ENCODE measurements around the gene RUNX3.

The RUNX3 gene

GRCh38 chr1:24963099-24963872 is 33.2 kb upstream of the RUNX3 start:
- DNase-seq, result no peak

GRCh38 chr1:24961961-24962861 is 32.1 kb upstream of the RUNX3 start:
- DNase-seq, result no peak

- DNase-seq, result no peak
These were observed 31.3 kb upstream of the RUNX3 start for GRCh38 chr1:24961334-24961733.

- no peak for DNase-seq
These were observed 30.2 kb upstream of the RUNX3 start for GRCh38 chr1:24960071-24960801.

- no peak for DNase-seq
These were observed 29.5 kb upstream of the RUNX3 start for GRCh38 chr1:24959623-24959975.

- DNase-seq, result no peak
These were observed 28.9 kb upstream of the RUNX3 start for GRCh38 chr1:24958766-24959622.

GRCh38 chr1:24957808-24958752 is 28.0 kb upstream of the RUNX3 start:
- DNase-seq, result no peak

GRCh38 chr1:24957016-24957807 is 27.1 kb upstream of the RUNX3 start:
- DNase-seq, result no peak

- no peak for DNase-seq
These were observed 25.8 kb upstream of the RUNX3 start for GRCh38 chr1:24955779-24956365.

GRCh38 chr1:24955161-24955560 is 25.1 kb upstream of the RUNX3 start:
- DNase-seq, result no peak

GRCh38 chr1:24954631-24955030 is 24.6 kb upstream of the RUNX3 start:
- no peak for DNase-seq

- DNase-seq, result no peak
These were observed 23.9 kb upstream of the RUNX3 start for GRCh38 chr1:24954022-24954421.

- no peak for DNase-seq
These were observed 22.4 kb upstream of the RUNX3 start for GRCh38 chr1:24952413-24952841.

GRCh38 chr1:24951810-24952412 is 21.8 kb upstream of the RUNX3 start:
- DNase-seq, result no peak

- no peak for DNase-seq
These were observed 21.3 kb upstream of the RUNX3 start for GRCh38 chr1:24951337-24951736.

- no peak for DNase-seq
These were observed 19.3 kb upstream of the RUNX3 start for GRCh38 chr1:24949331-24949881.

- no peak for DNase-seq
These were observed 18.2 kb upstream of the RUNX3 start for GRCh38 chr1:24948079-24948827.
